Gastrocnemius medialis (tissue), 4 donors: ENCODE results near the gene EPYC. TPM values are rescaled to one million over a fixed set of nuclear protein-coding genes. Genes with fewer than 3 reads are reported as not detected.

Experiments
- ATAC-seq, 2 donors: fragments of 150-250 bp; one replicate each; pipeline ENCODE4 v1.9.1; 2016
- DNase-seq, 2 donors: peaks; one replicate each; pipeline ENCODE4 v3.0.0-alpha.2; 2019
- H3K27ac ChIP-seq, 4 donors: fragments of 200-600 bp; sonication (generic); 1 replicate in 1 of 4; 2 replicates in 3 of 4; pipeline ENCODE4 v1.5.1; 2016 to 2018; ENCODE audit warnings: mild to moderate bottlenecking in 2 of 4, moderate library complexity in 1 of 4
- H3K27me3 ChIP-seq, 3 donors: fragments of 200-600 bp; sonication (generic) in 2 of 3; 1 replicate in 1 of 3; 2 replicates in 2 of 3; pipeline versions ENCODE4 v1.5.1 to v1.6.0; 2016 to 2019; ENCODE audit warnings: mild to moderate bottlenecking in 1 of 3, moderate library complexity in 1 of 3
- H3K36me3 ChIP-seq, 2 donors: fragments of 200-600 bp; sonication (generic) in 1 of 2; one replicate each; pipeline ENCODE4 v1.5.1; 2017 to 2018
- H3K4me1 ChIP-seq, 2 donors: fragments of 200-600 bp; sonication (generic) in 1 of 2; one replicate each; pipeline ENCODE4 v1.5.1; 2016 to 2017; ENCODE audit warnings: mild to moderate bottlenecking in 2 of 2
- H3K4me3 ChIP-seq, 4 donors: fragments of 200-600 bp; sonication (generic) in 3 of 4; 1 replicate in 1 of 4; 2 replicates in 3 of 4; pipeline ENCODE4 v1.5.1; 2016 to 2019; ENCODE audit warnings: mild to moderate bottlenecking in 2 of 4
- H3K9me3 ChIP-seq, 3 donors: fragments of 200-600 bp; sonication (generic) in 2 of 3; 1 replicate in 1 of 3; 2 replicates in 2 of 3; pipeline ENCODE4 v1.5.1; 2016 to 2019
- CTCF ChIP-seq, 5 experiments: fragments of 450-650 bp in 3 of 5; fragments of 200-600 bp in 2 of 5; sonication (generic) in 2 of 5; IDR thresholded peaks in 4 of 5; conservative IDR thresholded peaks in 1 of 5; 1 replicate in 4 of 5; 2 replicates in 1 of 5; pipeline ENCODE4 v1.5.1; 2016 to 2019; ENCODE audit warnings: antibody characterized with exemption in 5 of 5, mild to moderate bottlenecking in 3 of 5, moderate library complexity in 3 of 5
- POLR2A ChIP-seq, 2 donors: fragments of 450-650 bp; IDR thresholded peaks; one replicate each; pipeline ENCODE4 v1.6.1; 2017; ENCODE audit warnings: antibody characterized with exemption in 2 of 2, mild to moderate bottlenecking in 2 of 2, moderate library complexity in 2 of 2
- in situ Hi-C, 4 donors: fragments of 200-750 bp; cut with MboI; loops; one replicate each; pipeline versions ENCODE4 v1.15.0 to v1.8.0; 2017; ENCODE audit warnings: low sequenced_read_pairs in 4 of 4
- intact Hi-C: fragments of 100-400 bp; cut with DNase I; formaldehyde crosslinking; loops from one replicate; pipeline ENCODE4 v1.15.1; 2023; ENCODE audit warnings: low total_unique reads
- total RNA-seq, 4 donors: library from RNA; depleted of rRNA; stranded (reverse); fragments of >200 nt; gene quantifications; one replicate each; pipeline versions ENCODE4 v1.1.0 to v1.2.3, GENCODE V29; 2016

Gene EPYC
- total RNA-seq, 4 donors from 2014 or later, result not detected

- Histone ChIP-seq H3K27me3 (no peaks in the 10 kb centered on the region), H3K27ac (no peak overlapping the region), H3K4me1 (no peaks in the 10 kb centered on the region), H3K4me3 (no peak overlapping the region), H3K36me3 (no peaks in the 10 kb centered on the region), H3K9me3 (no peaks in the 10 kb centered on the region)
- TF ChIP-seq POLR2A (IDR thresholded peaks at IDR 0.05) (no peak), CTCF (IDR thresholded peaks at IDR 0.05 in 4 of 5, conservative IDR thresholded peaks at IDR 0.05 in 1 of 5) (no peak)
- in situ Hi-C loops, result no loop called here
- intact Hi-C loops, result no loop called here
- ATAC-seq (no peak), DNase-seq (no peak)
Measured at GRCh38 chr12:90916516-90916915, 88.3 kb downstream of the EPYC start.

- Histone ChIP-seq H3K27me3 (no peaks in the 10 kb centered on the region), H3K9me3 (no peaks in the 10 kb centered on the region), H3K27ac (no peak overlapping the region), H3K36me3 (no peaks in the 10 kb centered on the region), H3K4me1 (no peaks in the 10 kb centered on the region), H3K4me3 (no peak overlapping the region)
- DNase-seq, result no peak
- TF ChIP-seq CTCF (IDR thresholded peaks at IDR 0.05 in 4 of 5, conservative IDR thresholded peaks at IDR 0.05 in 1 of 5) (no peak), POLR2A (IDR thresholded peaks at IDR 0.05) (no peak)
- in situ Hi-C loops, result no loop called here
- intact Hi-C loops, result no loop called here
- no peak for ATAC-seq
Measured at GRCh38 chr12:90915353-90915752, 89.4 kb downstream of the EPYC start.

Other genes with a start within 250 kb of the EPYC start
- gene CCER1, start 49.8 kb downstream of the EPYC start, total RNA-seq, result not detected
- gene KERA, start 53.1 kb upstream of the EPYC start, total RNA-seq, result under 1 TPM in 1 of 4 donors, not detected in 3; 0.73 TPM
- gene LUM, start 106.5 kb upstream of the EPYC start, total RNA-seq, result 10 to 100 TPM in 1 of 4 donors, 1 to 10 TPM in 3; 1.3 to 12.7 (median 5.9) TPM
- 100 to 1,000 TPM; 346 to 674 (median 611) TPM for gene DCN, start 177.8 kb upstream of the EPYC start, total RNA-seq